ENCODE results near the gene SUSD3. TPM values are rescaled to one million over a fixed set of nuclear protein-coding genes. Genes with fewer than 3 reads are reported as not detected.
A peak's percentile ranks its signal among the peaks of the same experiment; 100 is the strongest.

Gene SUSD3
- total and polyA plus RNA-seq, 2 of the 8 experiments (the other 6 are each of a cell fraction or from before 2014, with no cell fraction given), result 5.5 to 35.4 TPM

- Histone ChIP-seq H2BK120ac (replicated peaks; ENCODE audit: low read depth, low read length) (no peak overlapping the region), H2BK15ac (ENCODE audit: low read length) (no peak overlapping the region), H4K91ac (replicated peaks; ENCODE audit: insufficient read length, low read length) (no peak overlapping the region), H4K20me1 (replicated peaks in 1 of 2; ENCODE audit: control insufficient read depth in 1 of 2, insufficient read depth in 2 of 2, low read length in 2 of 2) (no peaks in the 10 kb centered on the region), H3K23ac (ENCODE audit: insufficient read length) (no peak overlapping the region), H3K4me1 (replicated peaks in 1 of 4; ENCODE audit: control insufficient read depth in 3 of 4, insufficient read depth in 4 of 4, low read length in 3 of 4) (no peaks in the 10 kb centered on the region; a peak in 1 of 7 replicates), H2BK5ac (ENCODE audit: low read depth, low read length) (no peak overlapping the region), H2AFZ (ENCODE audit: low read length) (no peak overlapping the region), H3K27ac (ENCODE audit: low read depth, low read length) (no peak overlapping the region), H2BK20ac (ENCODE audit: low read length) (no peak overlapping the region), H3K23me2 (ENCODE audit: low read depth, low read length) (no peaks in the 10 kb centered on the region), H3K9ac (replicated peaks in 1 of 4; ENCODE audit: extremely low read depth in 1 of 4, low read depth in 3 of 4, low read length in 3 of 4) (no peak overlapping the region), H3K4me3 (ENCODE audit: extremely low read depth in 1 of 4, insufficient read depth in 2 of 4, low read depth in 3 of 4, low read length in 4 of 4) (no peak overlapping the region), H2AK5ac (ENCODE audit: low read depth, low read length) (no peak overlapping the region), H3K56ac (replicated peaks; ENCODE audit: insufficient read length, low read depth, low read length) (no peak overlapping the region), H3K14ac (ENCODE audit: insufficient read length) (no peak overlapping the region), H4K5ac (ENCODE audit: insufficient read length, low read depth, low read length) (no peak overlapping the region), H3K27me3 (replicated peaks in 1 of 4; ENCODE audit: control insufficient read depth in 3 of 4, extremely low read depth in 1 of 4, insufficient read depth in 3 of 4, low read length in 3 of 4) (no peaks in the 10 kb centered on the region), H3K79me2 (ENCODE audit: control insufficient read depth in 1 of 2, insufficient read depth in 2 of 2, low read length in 2 of 2) (no peaks in the 10 kb centered on the region), H3K36me3 (ENCODE audit: control insufficient read depth in 2 of 4, insufficient read depth in 4 of 4, low read length in 3 of 4) (no peaks in the 10 kb centered on the region), H2BK12ac (ENCODE audit: low read depth, low read length) (no peak overlapping the region), H3K18ac (ENCODE audit: extremely low read depth, low read length) (no peak overlapping the region), H3K79me1 (ENCODE audit: low read depth, low read length) (no peaks in the 10 kb centered on the region), H3K4me2 (ENCODE audit: insufficient read depth in 1 of 2, low read depth in 2 of 2, low read length in 2 of 2) (no peak overlapping the region), H4K8ac (ENCODE audit: extremely low read depth, insufficient read depth, low read length) (0 out of 2 replicates have a peak overlapping the region, but pooled peaks have one; percentile 40), H3K4ac (replicated peaks; ENCODE audit: insufficient read length, low read depth, low read length) (no peak overlapping the region), H3K9me3 (ENCODE audit: insufficient read depth in 2 of 2, low read depth in 1 of 2, low read length in 1 of 2) (peaks cover 4% of the 10 kb centered on the region in 2 experiments; a peak in 1 of 4 replicates)
- FAIRE-seq, result no peak
- no peak for DNase-seq (ENCODE audit: low read depth in 1 of 2, low spot score in 2 of 2)
- CTCF ChIA-PET (ENCODE audit: partially characterized antibody), result interaction anchor here (0.6 to 2.5 kb wide), 3 partner anchors 23 to 565 kb away, joined by 3 to 10 read pairs (median 5); no protein-coding TSS in a partner anchor
- 92% methylated on average over 16 of the region's 18 CpGs; no CpG with 5 or more reads in 1 of the 2 experiments for WGBS, 2 experiments (ENCODE audit: extremely low coverage in 1 of 2, insufficient coverage in 1 of 2, insufficient read length in 1 of 2, insufficient replicate concordance in 2 of 2, low coverage in 1 of 2, low lambda C conversion rate in 2 of 2, missing lambda C conversion rate in 1 of 2)
- POLR2A ChIA-PET (ENCODE audit: partially characterized antibody), result no interaction called here
- TF ChIP-seq SP2 (IDR thresholded peaks at IDR 0.05; ENCODE audit: low read length), result no peak
- no peak for TF ChIP-seq NRF1 (IDR thresholded peaks at IDR 0.05; ENCODE audit: low read depth, low read length)
- TF ChIP-seq USF2 (IDR thresholded peaks at IDR 0.05; ENCODE audit: low read length), result no peak
- TF ChIP-seq JUND (IDR thresholded peaks at IDR 0.05; ENCODE audit: low read length), result no peak
- no peak for TF ChIP-seq SP1 (IDR thresholded peaks at IDR 0.05; ENCODE audit: low read depth, low read length)
- no peak for TF ChIP-seq RXRA (IDR thresholded peaks at IDR 0.05; ENCODE audit: insufficient read depth, low read depth, low read length)
- no peak for TF ChIP-seq ASH2L (IDR thresholded peaks at IDR 0.05; ENCODE audit: low read length)
- TF ChIP-seq HDAC6 (IDR thresholded peaks at IDR 0.05; ENCODE audit: low read depth, low read length), result no peak
- no peak for TF ChIP-seq HDAC2 (IDR thresholded peaks at IDR 0.05; ENCODE audit: borderline replicate concordance in 1 of 2, low read depth in 2 of 2, low read length in 2 of 2)
- no peak for TF ChIP-seq CEBPB (IDR thresholded peaks at IDR 0.05; ENCODE audit: low read depth, low read length)
- TF ChIP-seq BACH1 (IDR thresholded peaks at IDR 0.05; ENCODE audit: low read length), result no peak
- no peak for TF ChIP-seq RAD21 (IDR thresholded peaks at IDR 0.05 in 1 of 2, conservative IDR thresholded peaks at IDR 0.05 in 1 of 2; ENCODE audit: low read depth in 2 of 2, low read length in 2 of 2)
Observed at GRCh38 chr9:93082841-93083411, 24.4 kb downstream of the SUSD3 start.

Measured in H1 (cell line).